Brain microvascular endothelial cell (primary cell): ENCODE results near the gene MYOT.
A peak's percentile ranks its signal among the peaks of the same experiment; 100 is the strongest.

ENCODE experiments used
- DNase-seq: peaks from one replicate; pipeline ENCODE4 v3.0.0-alpha.2; 2020
- H3K27ac ChIP-seq: fragments of 250-450 bp; sonication (Bioruptor Pico); 2 replicates; pipeline ENCODE4 v1.5.1; 2020; ENCODE audit warnings: mild to moderate bottlenecking, moderate library complexity
- H3K27me3 ChIP-seq: fragments of 250-450 bp; sonication (Bioruptor Pico); replicated peaks from 2 replicates; pipeline ENCODE4 v1.5.1; 2020; ENCODE audit warnings: mild to moderate bottlenecking
- H3K36me3 ChIP-seq: fragments of 250-450 bp; sonication (Bioruptor Pico); replicated peaks from 2 replicates; pipeline ENCODE4 v1.5.1; 2020; ENCODE audit warnings: mild to moderate bottlenecking
- H3K4me3 ChIP-seq: 2 replicates; pipeline ENCODE4 v1.5.1; 2011; ENCODE audit warnings: low read depth, mild to moderate bottlenecking, control low read depth, low read length, moderate library complexity
- CTCF ChIP-seq: IDR thresholded peaks from 2 replicates; pipeline ENCODE4 v1.5.1; 2011; ENCODE audit warnings: low read depth, mild to moderate bottlenecking, moderate library complexity, low read length, control low read depth, inconsistent platforms; ENCODE audit errors: missing control alignments
- in situ Hi-C: cut with HindIII; loops from 2 replicates; pipeline ENCODE4 v1.10.0; 2017; ENCODE audit warnings: low sequenced_read_pairs, low pct_ligation_motif_present

The MYOT gene

GRCh38 chr5:137880313-137880712 lies 12.7 kb downstream of the MYOT start:
- Histone ChIP-seq H3K27me3 (no peaks in the 10 kb centered on the region), H3K27ac (no peak overlapping the region), H3K4me3 (no peak overlapping the region), H3K36me3 (no peaks in the 10 kb centered on the region)
- no peak for TF ChIP-seq CTCF
- in situ Hi-C loops = no loop called here
- no peak for DNase-seq

GRCh38 chr5:137887831-137888230 lies 20.2 kb downstream of the MYOT start:
- TF ChIP-seq CTCF = no peak
- Histone ChIP-seq H3K36me3 (no peaks in the 10 kb centered on the region), H3K4me3 (no peak overlapping the region), H3K27me3 (no peaks in the 10 kb centered on the region), H3K27ac (no peak overlapping the region)
- in situ Hi-C loops = no loop called here
- DNase-seq = no peak

GRCh38 chr5:137888466-137888862 lies 20.8 kb downstream of the MYOT start:
- in situ Hi-C loops = no loop called here
- H3K4me3 ChIP-seq = peak overlapping the region; percentile 63
- DNase-seq = no peak
- H3K27me3 ChIP-seq = no peaks in the 10 kb centered on the region
- no peak for TF ChIP-seq CTCF
- no peaks in the 10 kb centered on the region for H3K36me3 ChIP-seq
- H3K27ac ChIP-seq = peak overlapping the region; percentile 30

- in situ Hi-C loops = no loop called here
- peak; percentile 73 for DNase-seq
- Histone ChIP-seq H3K27ac (peak within 1 kb of the TSS; percentile 30), H3K4me3 (peak within 1 kb of the TSS; percentile 63), H3K36me3 (no peaks in the 10 kb centered on the region), H3K27me3 (no peaks in the 10 kb centered on the region)
- TF ChIP-seq CTCF = no peak
These were observed 21.5 kb downstream of the MYOT start, which contains the start of gene PKD2L2 for GRCh38 chr5:137888863-137889759. Gene PKD2L2, plus strand, starts transcription at chr5:137889457. Its CDS starts 35 bp downstream, at chr5:137889492.

GRCh38 chr5:137890845-137891244 lies 23.2 kb downstream of the MYOT start:
- no peak for TF ChIP-seq CTCF
- no peaks in the 10 kb centered on the region for H3K36me3 ChIP-seq
- no peak overlapping the region for H3K27ac ChIP-seq
- no peaks in the 10 kb centered on the region for H3K27me3 ChIP-seq
- no peak overlapping the region for H3K4me3 ChIP-seq
- no peak for DNase-seq
- in situ Hi-C loops = no loop called here

- no peaks in the 10 kb centered on the region for H3K27me3 ChIP-seq
- in situ Hi-C loops = no loop called here
- no peak for DNase-seq
- peak; percentile 25 for TF ChIP-seq CTCF
- H3K27ac ChIP-seq = no peak overlapping the region
- H3K36me3 ChIP-seq = no peaks in the 10 kb centered on the region
- H3K4me3 ChIP-seq = no peak overlapping the region
These were observed 24.2 kb downstream of the MYOT start for GRCh38 chr5:137891849-137892248.
